Tibial nerve (tissue), 4 donors: ENCODE data around the gene SOCS1. TPM values are rescaled to one million over a fixed set of nuclear protein-coding genes. Genes with fewer than 3 reads are reported as not detected.

Experiments used
- DNase-seq, 2 donors: peaks; one replicate each; pipeline ENCODE4 v3.0.0-alpha.2; 2019; ENCODE audit warnings: low spot score in 2 of 2
- H3K27ac ChIP-seq, 4 donors: fragments of 200-600 bp; sonication (generic) in 3 of 4; one replicate each; pipeline ENCODE4 v1.5.1; 2017 to 2019; ENCODE audit warnings: mild to moderate bottlenecking in 1 of 4
- H3K27me3 ChIP-seq, 2 donors: fragments of 200-600 bp; sonication (generic) in 1 of 2; one replicate each; pipeline versions ENCODE4 v1.5.1 to v1.6.0; 2017 to 2019
- H3K36me3 ChIP-seq, 3 donors: fragments of 200-600 bp; sonication (generic); one replicate each; pipeline ENCODE4 v1.5.1; 2018 to 2019
- H3K4me1 ChIP-seq, 4 donors: fragments of 200-600 bp; sonication (generic) in 3 of 4; one replicate each; pipeline ENCODE4 v1.5.1; 2017 to 2019
- H3K4me3 ChIP-seq, 4 donors: fragments of 200-600 bp; sonication (generic) in 3 of 4; one replicate each; pipeline ENCODE4 v1.5.1; 2017 to 2019; ENCODE audit warnings: mild to moderate bottlenecking in 1 of 4, moderate library complexity in 1 of 4
- H3K9me3 ChIP-seq, 4 donors: fragments of 200-600 bp; sonication (generic) in 3 of 4; one replicate each; pipeline ENCODE4 v1.5.1; 2017 to 2019
- CTCF ChIP-seq, 5 experiments: fragments of 200-600 bp in 3 of 5; fragments of 450-650 bp in 2 of 5; sonication (generic) in 3 of 5; IDR thresholded peaks; one replicate each; pipeline ENCODE4 v1.5.1; 2016 to 2019; ENCODE audit warnings: antibody characterized with exemption in 5 of 5, mild to moderate bottlenecking in 3 of 5, moderate library complexity in 2 of 5
- EP300 ChIP-seq, 2 donors: sonication (generic); formaldehyde crosslinking; IDR thresholded peaks; one replicate each; pipeline ENCODE4 v1.6.1; 2017; ENCODE audit warnings: antibody characterized with exemption in 2 of 2, mild to moderate bottlenecking in 1 of 2
- POLR2A ChIP-seq, 2 donors: fragments of 450-650 bp; IDR thresholded peaks; one replicate each; pipeline ENCODE4 v1.6.1; 2017; ENCODE audit warnings: antibody characterized with exemption in 2 of 2, mild to moderate bottlenecking in 2 of 2, moderate library complexity in 2 of 2
- WGBS, 2 donors: methylation state at CpG; one replicate each; pipeline ENCODE4 v1.1.5; 2018; 5-methylcytosine and 5-hydroxymethylcytosine counted together
- total RNA-seq, 4 donors: library from RNA; depleted of rRNA; stranded (reverse); fragments of >200 nt; gene quantifications; one replicate each; pipeline ENCODE4 v1.1.0, GENCODE V29; 2016

SOCS1 gene
- total RNA-seq, 4 donors from 2014 or later, result 7.4 to 29.6 (median 14.7) TPM

DNA sequence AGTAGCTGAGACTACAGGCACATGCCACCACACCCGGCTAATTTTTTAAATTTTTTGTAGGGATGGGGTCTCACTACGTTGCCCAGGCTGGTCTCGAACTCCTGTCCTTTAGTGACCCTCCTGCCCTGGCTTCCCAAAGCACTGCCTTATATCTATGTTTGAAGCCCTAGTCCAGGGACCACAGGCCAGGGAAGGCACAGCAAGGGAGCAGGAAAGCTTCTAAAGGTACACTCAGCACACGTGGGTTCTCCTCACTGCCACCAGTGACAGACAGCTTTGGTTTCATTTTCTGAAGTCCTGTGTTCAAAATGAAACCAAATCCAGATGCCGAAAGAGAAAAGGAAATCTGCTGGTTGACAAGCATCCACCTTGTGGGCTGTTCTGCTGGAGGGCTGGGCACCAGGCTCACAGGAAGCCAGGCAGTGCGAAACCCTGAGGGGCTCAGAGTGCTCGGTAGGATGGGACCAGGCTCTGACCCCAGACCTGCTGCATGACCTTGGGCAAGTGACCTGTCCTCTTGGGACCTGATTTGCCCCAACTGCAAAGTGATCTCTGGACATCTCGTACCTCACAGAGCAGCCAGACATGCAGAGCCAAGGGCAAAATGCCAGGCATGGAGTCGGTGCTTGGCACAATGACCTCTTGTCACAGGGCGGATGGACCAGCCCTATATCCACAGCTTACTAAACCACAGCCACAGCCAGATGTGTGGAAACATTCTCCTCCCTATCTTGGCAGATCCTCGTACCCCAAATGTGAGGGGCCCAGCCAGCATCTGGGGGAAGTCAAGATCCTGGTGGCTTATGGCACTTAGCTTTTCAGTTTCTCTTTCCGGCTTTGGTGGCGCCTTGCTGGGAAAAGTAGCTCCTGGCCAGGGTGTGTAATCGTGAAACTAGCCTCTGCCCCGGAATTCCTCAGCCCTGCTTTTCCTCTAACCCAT is 2.8 kb upstream of the SOCS1 start:
- Histone ChIP-seq H3K36me3 (no peaks in the 10 kb centered on the region), H3K9me3 (no peaks in the 10 kb centered on the region), H3K4me3 (peak overlapping the region in 1 of 4 donors; percentile 5), H3K27ac (peak overlapping the region in 2 of 4 donors; percentile 5 to 17), H3K27me3 (no peaks in the 10 kb centered on the region), H3K4me1 (peaks cover 0 to 41% (median 20%) of the 10 kb centered on the region in 4 donors)
- WGBS, 2 donors, result 45 to 48% methylated on average over 13 to 15 of the region's 15 CpGs
- peak in 1 of 2 donors; percentile 38 for DNase-seq
- TF ChIP-seq EP300 (IDR thresholded peaks at IDR 0.05), result no peak
- TF ChIP-seq CTCF (IDR thresholded peaks at IDR 0.05), result no peak
- no peak for TF ChIP-seq POLR2A (IDR thresholded peaks at IDR 0.05)

DNA sequence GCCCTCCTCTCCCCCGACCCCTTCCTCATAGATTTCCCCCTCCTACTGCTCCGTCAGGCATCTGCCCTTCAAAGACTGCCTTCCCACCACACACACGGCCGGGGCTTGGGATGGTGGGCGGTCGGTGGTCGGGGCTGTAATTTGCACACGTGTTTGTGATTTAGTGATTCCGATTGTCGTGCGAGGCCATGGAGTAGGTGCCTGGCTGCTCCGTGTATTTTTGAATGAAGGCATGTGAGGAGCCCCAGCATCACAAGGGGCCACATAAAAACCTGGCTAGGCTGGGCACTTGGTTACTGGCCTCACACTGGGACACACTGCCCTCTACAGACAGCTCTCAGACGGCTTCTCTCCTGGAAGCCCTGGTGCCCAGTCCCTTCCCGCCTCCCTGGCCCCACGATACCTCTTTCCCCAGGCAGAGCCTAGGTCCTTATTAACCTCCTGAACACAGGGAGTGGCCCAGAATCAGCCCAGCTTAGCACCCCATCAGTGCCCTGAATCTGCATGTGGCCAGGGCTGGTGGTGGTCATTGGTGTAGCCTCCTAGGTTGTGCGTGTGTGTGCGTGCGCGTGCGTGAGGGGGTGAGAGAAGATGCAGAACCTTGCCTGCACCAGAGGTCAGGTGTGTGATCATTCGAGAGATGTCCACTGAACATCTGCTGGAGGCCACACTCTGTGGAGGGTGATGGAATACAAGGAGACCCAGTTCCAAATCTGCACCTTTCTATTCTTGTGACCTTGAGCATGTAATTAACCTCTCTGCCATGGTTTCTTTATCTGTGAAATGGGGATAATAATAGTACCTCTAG is 1.3 kb upstream of the SOCS1 start:
- H3K27me3 ChIP-seq, result no peaks in the 10 kb centered on the region
- WGBS, 2 donors, result 24% methylated on average over 21 of the region's 21 CpGs
- H3K9me3 ChIP-seq, result no peaks in the 10 kb centered on the region
- TF ChIP-seq POLR2A (IDR thresholded peaks at IDR 0.05) (no peak), EP300 (IDR thresholded peaks at IDR 0.05) (peak in 1 of 2 donors; percentile 45), CTCF (IDR thresholded peaks at IDR 0.05) (peak; percentile 70 to 85 (median 79))
- peak; percentile 69 to 86 for DNase-seq
- H3K36me3 ChIP-seq, result no peaks in the 10 kb centered on the region
- peak overlapping the region; percentile 61 to 87 (median 80) for H3K4me3 ChIP-seq
- peak overlapping the region; percentile 89 to 97 (median 96) for H3K27ac ChIP-seq
- H3K4me1 ChIP-seq, result peaks cover 0 to 48% (median 20%) of the 10 kb centered on the region in 4 donors

GRCh38 chr16:11256661-11257130 is 692 bp upstream of the SOCS1 start:
- Histone ChIP-seq H3K9me3 (no peaks in the 10 kb centered on the region), H3K4me3 (peak overlapping the region; percentile 61 to 87 (median 80)), H3K27ac (peak overlapping the region; percentile 89 to 97 (median 96)), H3K27me3 (no peaks in the 10 kb centered on the region), H3K36me3 (no peaks in the 10 kb centered on the region), H3K4me1 (peaks cover 0 to 48% (median 20%) of the 10 kb centered on the region in 4 donors)
- no peak for TF ChIP-seq POLR2A (IDR thresholded peaks at IDR 0.05)
- no peak for TF ChIP-seq EP300 (IDR thresholded peaks at IDR 0.05)
- TF ChIP-seq CTCF (IDR thresholded peaks at IDR 0.05), result no peak
- DNase-seq, result peak; percentile 44 to 47
- WGBS, 2 donors, result 0 to 2% methylated on average over 19 to 32 of the region's 32 CpGs

GRCh38 chr16:11254913-11255736 is 879 bp downstream of the SOCS1 start:
- H3K9me3 ChIP-seq, result no peaks in the 10 kb centered on the region
- no peak for DNase-seq
- peak overlapping the region; percentile 51 to 81 (median 70) for H3K4me3 ChIP-seq
- H3K27ac ChIP-seq, result peak overlapping the region; percentile 76 to 97 (median 92)
- H3K36me3 ChIP-seq, result no peaks in the 10 kb centered on the region
- H3K27me3 ChIP-seq, result no peaks in the 10 kb centered on the region
- TF ChIP-seq CTCF (IDR thresholded peaks at IDR 0.05) (peak in 2 of 5 experiments; percentile 9 to 13), POLR2A (IDR thresholded peaks at IDR 0.05) (no peak)
- 2 to 3% methylated on average over 60 to 76 of the region's 105 CpGs for WGBS, 2 donors
- peaks cover 0 to 48% (median 20%) of the 10 kb centered on the region in 4 donors for H3K4me1 ChIP-seq
